Right ventricle myocardium superior (tissue), 1 donor: ENCODE data around the gene SELE. TPM values are rescaled to one million over a fixed set of nuclear protein-coding genes. Genes with fewer than 3 reads are reported as not detected.
"Not testable (repeated sequence)": the region's sequence is repeated elsewhere in the genome, so short reads cannot be mapped to it uniquely, and the experiment has no call there.

Experiments used
- ATAC-seq: fragments of 200-7000 bp; cut with Tn5 transposase; one replicate; pipeline ENCODE4 v1.9.1; 2020; ENCODE audit warnings: mild to moderate bottlenecking; ENCODE audit not compliant: poor library complexity
- DNase-seq: peaks from one replicate; pipeline ENCODE4 v3.0.0-alpha.2; 2020
- intact Hi-C: fragments of 100-400 bp; cut with DNase I; formaldehyde crosslinking; loops from one replicate; pipeline ENCODE4 v1.11.2; 2022
- total RNA-seq: library from RNA; stranded (reverse); fragmentation: NEBNext Ultra II Directional; extraction: Animal tissue kit (Norgen Biotek cat#: 25700); gene quantifications from one replicate; pipeline ENCODE4 v1.2.1, GENCODE V29; 2021
- donor health status: DM: no; HTN: yes; CAD: no; lungs with severe emphysema.

SELE gene
- total RNA-seq, 1 donor from 2014 or later = 0.65 TPM

DNA sequence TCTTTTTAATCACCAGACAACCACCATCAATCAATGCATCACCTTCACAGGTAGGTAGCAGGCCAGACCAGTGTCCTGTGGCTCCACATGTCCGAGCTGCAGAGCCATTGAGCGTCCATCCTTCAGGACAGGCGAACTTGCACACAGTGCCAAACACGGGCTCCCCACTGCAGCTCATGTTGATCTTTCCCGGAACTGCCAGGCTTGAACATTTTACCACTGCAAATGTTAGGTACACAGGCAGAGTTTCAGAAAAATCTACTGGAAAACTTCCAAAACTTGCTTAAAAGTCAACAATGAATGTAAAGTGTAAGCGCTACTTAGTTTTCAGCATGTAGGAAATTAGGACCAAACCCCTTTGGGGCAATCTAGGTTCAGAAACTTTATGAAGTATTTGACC, 6.6 kb downstream of the SELE start:
- intact Hi-C loops = no loop called here
- ATAC-seq = no peak
- DNase-seq = no peak

DNA sequence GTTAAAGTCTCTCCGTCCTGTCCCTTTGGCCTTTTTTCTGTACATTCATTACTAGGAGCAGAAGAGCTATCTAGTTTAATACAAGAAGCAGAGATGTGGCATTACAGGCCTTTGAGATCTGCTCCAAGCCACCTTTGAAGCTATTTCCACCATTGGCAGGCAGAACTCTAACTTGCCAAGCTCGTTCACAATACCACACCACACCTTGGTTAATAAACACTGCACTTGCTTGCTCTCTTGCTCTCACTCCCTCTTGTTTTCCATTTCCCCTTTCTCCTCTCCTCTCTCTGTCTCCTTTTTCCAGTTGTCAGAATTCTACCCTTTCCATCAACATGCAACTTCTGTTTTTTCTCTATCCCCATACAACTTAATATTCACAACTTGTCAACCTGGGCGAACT, 7.0 kb downstream of the SELE start:
- ATAC-seq = no peak
- intact Hi-C loops = no loop called here
- DNase-seq = no peak

DNA sequence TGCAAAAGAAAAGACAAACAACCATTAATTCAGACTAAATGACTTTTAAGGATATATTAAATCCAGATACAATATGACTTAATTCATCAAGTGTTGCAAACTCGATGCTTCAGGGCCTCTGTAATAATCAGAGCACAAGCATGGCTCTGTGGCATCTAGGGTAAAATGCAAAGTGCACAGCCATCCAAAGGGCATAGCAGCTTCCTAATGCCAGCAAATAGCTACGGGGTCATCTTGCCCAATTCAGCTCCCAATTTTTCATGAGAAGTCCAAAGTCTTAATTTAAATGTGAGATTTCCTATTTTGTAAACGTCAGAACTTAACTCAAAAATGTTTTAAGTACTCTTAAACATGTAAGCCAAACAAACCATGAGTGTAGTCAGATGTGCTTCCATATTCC, 7.9 kb downstream of the SELE start:
- no peak for ATAC-seq

DNA sequence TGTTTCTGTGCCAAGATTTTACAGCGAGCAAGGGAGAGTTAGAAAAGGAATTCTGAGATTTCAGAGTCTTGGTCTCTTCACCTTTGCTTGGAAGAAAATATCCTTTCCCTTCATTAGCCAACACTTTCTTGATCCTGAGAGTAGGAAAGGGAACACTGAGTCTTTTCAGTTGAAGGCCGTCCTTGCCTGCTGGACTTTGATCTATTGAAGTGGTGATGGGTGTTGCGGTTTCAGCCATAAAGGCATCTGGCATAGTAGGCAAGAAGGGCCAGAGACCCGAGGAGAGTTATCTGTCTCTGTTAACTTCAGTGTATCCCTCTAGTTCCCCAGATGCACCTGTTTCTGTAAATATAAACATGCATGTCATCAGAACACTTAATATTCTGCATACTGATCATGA, 9.7 kb downstream of the SELE start:
- intact Hi-C loops = no loop called here
- ATAC-seq (no peak), DNase-seq (no peak)

More for the DNA sequence above, 7.9 kb downstream of the SELE start:
- intact Hi-C loops = no loop called here
- no peak for DNase-seq

DNA sequence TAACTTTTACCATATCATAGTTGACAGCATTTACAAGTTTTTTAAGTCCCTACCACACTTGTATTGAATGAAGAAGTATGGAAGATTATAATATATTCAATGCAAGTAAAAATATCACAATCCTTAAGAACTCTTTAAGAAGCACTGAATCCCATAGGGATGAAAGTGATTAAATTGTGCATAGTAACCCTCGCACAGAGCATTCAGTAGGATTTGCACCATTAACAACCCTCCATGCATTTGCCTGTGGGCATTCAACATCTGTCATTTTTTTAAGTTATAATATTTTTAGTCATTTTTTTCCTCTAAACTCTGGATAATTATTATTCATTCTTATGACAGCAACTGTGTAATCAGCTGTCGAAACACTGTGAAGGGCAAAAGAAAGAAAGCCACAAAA, 10.1 kb downstream of the SELE start:
- DNase-seq (no peak), ATAC-seq (no peak)
- intact Hi-C loops = no loop called here

DNA sequence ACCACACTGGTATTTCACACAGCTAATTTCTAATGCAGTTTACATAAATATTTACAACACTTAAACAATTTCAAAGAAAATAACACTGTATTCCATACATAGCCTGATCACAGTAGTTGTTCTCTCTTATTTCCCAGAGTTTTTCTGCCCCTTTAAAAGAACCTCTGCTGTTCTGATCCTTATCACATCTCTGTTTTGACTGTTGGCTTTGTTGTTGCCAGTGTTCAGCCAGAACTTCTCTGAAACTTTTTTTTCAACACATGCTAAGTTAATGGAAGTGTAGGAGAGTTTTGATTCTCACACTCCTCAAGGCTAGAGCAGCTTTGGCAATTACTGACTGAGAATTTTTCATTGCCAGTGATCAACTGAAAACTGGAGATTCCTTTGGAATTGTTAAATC, 11.1 kb downstream of the SELE start:
- ATAC-seq = no peak
- intact Hi-C loops = no loop called here
- DNase-seq = no peak

DNA sequence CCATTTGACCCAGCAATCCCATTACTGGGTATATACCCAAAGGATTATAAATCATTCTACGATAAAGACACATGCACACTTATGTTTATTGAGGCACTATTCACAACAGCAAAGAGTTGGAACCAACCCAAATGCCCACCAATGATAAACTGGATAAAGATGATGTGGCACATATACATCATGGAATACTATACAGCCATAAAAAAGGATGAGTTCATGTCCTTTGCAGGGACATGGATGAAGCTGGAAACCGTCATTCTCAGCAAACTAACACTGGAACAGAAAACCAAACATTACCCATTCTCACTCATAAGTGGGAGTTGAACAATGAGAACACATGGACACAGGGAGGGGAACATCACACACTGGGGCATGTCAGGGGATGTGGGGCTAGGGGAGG, 18.8 kb downstream of the SELE start:
- intact Hi-C loops, DNase-seq, ATAC-seq: not testable (repeated sequence)

DNA sequence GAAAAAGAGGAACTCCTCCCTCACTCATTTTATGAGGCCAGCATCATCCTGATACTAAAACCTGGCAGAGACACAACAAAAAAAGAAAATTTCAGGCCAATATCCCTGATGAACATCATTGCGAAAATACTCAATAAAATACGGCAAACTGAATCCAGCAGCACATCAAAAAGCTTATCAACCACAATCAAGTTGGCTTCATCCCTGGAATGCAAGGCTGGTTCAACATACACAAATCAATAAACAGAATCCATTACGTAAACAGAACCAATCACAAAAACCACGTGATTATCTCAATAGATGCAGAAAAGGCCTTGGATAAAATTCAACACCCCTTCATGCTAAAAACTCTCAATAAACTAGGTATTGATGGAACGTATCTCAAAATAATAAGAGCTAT, 20.8 kb downstream of the SELE start:
- intact Hi-C loops = loop anchor here (5.0 kb wide), 2 partner anchors 111 to 166 kb away; no protein-coding TSS in a partner anchor
- not testable (repeated sequence) for DNase-seq, ATAC-seq

DNA sequence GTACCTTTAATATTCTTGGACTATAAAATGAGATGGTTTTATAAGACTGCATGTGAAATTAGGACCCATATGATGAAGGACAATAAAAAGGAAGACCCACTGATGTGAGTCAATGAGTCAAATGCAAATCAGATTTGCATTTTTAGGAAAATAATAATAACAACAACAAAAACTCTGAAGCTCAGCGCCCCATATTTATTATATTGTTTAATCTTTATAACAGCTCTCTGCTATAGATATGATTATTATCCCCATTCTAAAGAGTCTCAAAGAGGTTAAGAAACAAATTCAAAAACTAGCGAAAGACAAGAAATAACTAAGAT, 21.6 kb downstream of the SELE start:
- ATAC-seq (no peak), DNase-seq (no peak)
- intact Hi-C loops = loop anchor here (5.0 kb wide), 2 partner anchors 110 to 165 kb away; no protein-coding TSS in a partner anchor

DNA sequence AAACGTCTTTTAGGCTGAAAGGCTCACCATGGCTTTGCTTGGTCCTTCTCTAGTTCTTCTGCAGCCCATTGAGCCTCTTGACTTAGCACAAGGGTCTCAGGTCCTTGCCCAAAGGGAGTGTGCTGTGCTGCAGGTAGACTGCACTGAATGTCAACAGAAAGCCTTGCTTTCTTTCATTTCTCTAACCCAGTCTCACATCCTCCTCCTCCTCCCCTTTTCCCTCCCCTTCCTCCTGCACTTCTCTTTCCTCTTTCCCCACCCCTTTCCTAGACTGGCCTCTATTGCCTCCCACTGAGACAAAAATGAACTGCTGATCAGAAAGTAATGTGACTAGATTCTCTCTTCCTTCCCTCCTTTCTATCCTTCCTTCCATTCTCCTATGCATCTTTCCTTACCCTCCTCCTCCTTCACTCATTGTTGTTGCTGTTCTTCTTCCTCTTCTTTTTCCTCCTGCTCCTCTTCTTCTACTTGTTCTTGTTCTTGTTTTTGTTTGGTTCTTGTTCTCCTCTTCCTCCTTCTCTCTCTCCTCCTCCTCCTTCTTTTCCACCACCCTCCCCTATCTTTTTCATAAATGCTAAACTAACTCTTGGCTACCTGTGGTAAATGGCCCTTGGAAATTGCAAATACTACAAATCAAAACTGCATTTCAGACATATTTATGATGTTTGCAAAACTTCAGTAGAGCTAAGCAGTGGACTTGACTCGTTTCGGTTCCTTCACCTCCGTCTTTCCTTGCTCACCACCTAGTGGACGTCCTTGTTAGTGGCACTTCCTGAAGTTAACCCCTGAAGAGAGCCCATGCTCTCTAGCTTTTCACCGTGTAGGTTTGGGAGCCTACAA, 22.2 kb downstream of the SELE start, which contains the start of gene SELL:
Gene SELL (minus strand): TSS at position 152 of the 840 bp plus-strand sequence. CDS start 122 bp downstream, at position 30.
- DNase-seq (peak; percentile 46), ATAC-seq (peak; percentile 98)
- intact Hi-C loops = loop anchor here (5.0 kb wide), 2 partner anchors 109 to 164 kb away; no protein-coding TSS in a partner anchor

DNA sequence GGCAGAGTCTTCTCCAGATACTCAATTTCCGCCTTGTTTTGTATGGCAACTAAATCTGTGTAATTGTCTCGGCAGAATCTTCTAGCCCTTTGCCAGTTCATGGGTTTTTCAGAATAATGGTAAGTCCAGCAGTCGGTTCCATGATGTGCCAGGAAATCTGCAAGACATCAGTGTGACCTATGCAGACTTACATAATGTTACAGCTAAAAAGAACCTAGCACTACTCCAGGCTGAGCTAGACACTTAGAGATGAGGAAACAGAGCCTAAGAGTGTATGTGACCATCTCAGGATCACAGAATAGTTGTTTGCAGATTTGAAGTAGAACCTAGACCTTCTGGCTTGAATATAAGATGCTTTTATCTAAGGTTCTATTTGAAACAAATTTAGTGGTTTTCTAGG, 25.2 kb downstream of the SELE start:
- ATAC-seq (no peak), DNase-seq (no peak)
- intact Hi-C loops = loop anchor here (10.0 kb wide), 1 partner anchor 96 kb away; no protein-coding TSS in a partner anchor

DNA sequence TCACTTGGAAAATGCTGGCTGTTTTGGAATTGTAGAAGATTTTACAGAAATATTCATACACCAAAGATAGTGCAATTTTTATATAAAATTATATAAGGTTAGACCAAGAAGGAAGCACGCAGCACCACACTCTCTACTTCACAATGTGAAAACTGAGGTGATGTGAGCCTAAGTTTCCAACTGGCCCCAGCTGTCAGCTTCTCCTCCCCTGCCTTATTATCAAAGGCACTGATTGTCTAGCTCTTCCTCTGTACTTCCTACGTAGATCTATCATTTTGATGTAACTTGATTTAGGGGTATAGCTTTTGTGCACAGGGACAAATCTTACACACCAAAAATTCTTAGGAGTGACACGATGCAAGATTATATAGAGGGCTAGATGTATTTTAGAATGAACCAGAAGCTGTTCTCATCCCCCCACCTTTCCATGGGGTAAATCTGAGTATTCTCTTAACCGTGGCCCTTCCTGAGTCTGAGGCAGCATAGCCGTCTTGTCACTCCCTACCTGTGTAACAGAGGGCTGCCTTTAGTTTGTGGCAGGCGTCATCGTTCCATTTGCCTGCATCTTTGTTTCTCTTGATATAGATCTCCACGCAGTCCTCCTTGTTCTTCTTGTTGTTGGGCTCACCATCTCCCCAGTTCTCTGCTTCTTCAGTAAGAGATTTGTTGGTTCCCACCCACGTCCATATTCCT, 25.8 kb downstream of the SELE start:
- intact Hi-C loops = loop anchor here (10.0 kb wide), 1 partner anchor 97 kb away; no protein-coding TSS in a partner anchor
- ATAC-seq (no peak), DNase-seq (no peak)

DNA sequence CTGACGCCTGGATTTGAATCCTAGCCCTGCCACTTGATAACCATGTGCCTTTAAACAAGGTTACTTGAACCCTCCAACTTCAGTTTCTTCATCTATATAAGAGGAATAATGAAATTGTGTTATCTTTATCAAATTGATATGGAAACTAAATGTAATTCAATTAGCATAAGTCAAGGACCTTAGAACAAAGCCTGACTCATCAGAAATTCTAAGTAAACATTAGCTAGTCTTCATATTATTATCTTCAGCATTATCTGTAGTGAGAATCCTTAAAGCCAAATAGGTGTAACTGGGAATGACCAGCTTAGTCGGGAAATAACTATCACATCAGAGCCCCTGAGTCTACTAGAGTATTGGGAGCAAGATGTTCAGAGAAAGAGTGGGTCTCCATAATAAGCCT, 29.1 kb downstream of the SELE start:
- intact Hi-C loops = loop anchor here (10.0 kb wide), 1 partner anchor 100 kb away; no protein-coding TSS in a partner anchor
- DNase-seq (no peak), ATAC-seq (no peak)

DNA sequence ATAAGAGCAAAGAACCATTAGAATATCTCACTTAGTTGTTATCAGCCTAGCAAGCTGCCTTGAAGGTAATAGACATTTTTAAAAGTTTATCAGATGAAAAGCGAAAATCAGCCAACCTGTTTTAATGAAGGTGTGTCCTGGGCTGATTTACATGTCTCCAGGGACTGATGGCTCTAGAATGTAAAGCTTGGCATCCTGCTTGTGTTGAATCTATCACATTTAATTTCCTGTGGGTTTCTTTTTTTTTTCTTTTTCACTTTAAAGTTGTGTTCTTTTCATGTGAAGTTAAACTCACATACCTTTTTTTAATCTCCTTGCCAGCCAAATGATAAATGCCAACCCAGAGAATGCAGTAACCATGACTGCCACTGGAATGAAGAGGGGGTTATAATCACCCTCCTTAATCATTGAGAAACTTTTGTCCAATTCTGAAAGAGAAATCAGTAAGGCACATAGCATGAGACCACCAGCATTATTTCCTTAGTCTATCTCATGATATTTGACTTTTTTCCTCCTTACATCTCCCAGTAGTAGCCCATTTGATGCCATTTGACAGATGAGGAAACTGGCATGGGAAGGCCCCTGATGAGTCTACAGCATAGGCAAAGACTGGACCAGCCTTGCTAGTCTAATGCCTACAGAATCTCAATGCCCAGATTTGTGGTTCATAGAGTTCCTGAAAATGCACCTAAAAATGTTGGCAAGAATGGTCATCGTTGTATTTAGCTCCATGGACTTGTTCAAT, 32.4 kb downstream of the SELE start:
- no peak for DNase-seq
- intact Hi-C loops = loop anchor here (10.0 kb wide), 1 partner anchor 103 kb away; no protein-coding TSS in a partner anchor
- ATAC-seq = no peak

DNA sequence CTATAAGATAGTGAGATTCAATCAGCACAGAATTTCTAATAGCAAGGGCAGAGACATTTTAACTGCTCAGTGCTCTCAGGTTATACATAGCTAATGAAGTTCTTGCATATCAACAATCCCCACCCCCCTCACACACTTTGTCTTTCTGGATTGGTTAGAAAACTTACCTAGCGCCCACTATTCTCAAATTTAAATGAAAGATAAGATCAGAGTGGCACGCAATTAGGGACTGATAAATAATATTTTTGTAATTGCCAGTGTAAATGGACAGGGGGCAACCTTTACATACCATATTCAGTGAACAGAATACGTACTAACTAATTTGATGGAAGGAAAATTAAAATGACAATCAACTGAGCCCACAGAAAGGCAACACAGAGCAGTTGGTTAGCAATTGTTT, 34.2 kb downstream of the SELE start:
- intact Hi-C loops = loop anchor here (10.0 kb wide), 1 partner anchor 105 kb away; no protein-coding TSS in a partner anchor
- ATAC-seq (no peak), DNase-seq (no peak)

DNA sequence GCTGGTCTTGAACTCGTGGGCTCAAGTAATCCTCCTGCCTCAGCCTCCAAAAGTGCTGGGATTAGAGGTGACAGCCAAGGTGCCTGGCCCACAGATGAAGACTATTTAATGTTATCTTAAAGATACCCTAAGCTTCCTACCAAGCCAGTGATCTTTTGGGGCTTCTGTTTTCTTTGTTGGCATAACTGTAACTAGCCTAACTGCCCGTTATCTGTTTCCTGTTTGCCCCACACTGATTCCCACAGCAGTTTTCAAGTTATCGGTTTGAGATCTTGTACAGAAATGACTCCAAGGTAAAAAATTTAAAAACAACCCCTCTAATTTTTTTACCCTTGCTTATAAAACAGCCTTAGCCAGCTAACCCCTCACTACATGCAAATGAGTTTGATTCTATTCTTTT, 34.9 kb downstream of the SELE start:
- no peak for DNase-seq
- intact Hi-C loops = no loop called here
- ATAC-seq = no peak

DNA sequence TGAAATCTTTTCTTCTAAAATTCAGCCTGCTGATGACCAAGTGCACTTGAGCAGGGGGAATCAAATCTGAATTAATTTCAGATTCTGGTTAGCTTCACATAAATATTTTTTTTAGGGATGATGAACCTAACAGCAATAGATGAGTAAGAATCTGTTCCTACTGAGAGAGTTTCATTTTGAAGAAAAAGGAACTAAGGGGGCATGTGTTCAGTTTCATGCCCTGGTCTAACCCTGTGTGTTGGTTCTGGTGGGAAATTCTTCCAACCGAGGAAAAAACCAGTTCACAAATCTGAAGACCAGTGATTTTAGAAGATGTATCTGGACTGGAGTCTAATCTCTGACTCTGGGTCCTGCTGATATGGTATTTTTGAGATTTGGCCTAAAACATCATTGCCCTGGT, 36.1 kb downstream of the SELE start:
- DNase-seq (no peak), ATAC-seq (no peak)
- intact Hi-C loops = no loop called here

DNA sequence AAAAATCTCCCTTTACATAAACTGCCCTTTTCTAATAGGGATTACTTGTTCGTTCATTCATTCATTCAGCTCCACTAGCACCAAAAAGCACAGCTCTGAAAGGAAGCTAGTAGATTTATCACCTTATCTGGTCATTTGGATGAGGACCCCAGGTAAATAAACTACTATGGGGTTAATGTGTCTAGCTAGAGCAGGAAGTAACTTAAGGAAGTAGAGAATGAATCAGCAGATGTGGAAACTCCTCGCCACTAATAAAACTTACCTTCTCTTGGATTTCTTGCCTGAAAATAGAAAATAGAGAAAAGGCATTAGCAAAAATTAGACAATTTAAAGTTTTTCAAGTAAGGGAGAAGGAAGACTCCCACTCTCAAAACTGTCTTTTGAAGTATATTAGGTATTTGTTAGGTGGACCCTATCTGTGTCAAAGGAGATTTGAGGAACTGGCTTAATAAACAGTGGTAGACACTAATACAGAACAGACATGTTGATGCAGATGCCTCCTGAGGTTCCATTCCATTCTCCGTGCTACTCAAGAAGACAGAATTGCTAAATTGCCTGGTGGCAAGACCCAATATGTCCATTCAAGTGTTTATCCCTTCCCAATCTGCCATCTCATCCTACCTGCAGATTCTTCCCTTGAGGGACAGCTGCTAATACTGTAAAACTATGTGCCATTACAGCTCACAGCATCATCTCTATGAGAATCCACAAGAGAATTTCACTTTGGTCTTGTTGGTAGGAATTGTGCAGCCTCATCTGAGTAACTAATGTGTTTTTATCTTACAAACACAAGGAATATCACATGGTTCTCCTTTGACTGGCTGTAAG, 37.4 kb downstream of the SELE start:
- no peak for DNase-seq
- intact Hi-C loops = no loop called here
- ATAC-seq = no peak
